Breast epithelium (tissue), 3 donors: ENCODE data around the gene NNMT.

Experiments used
- POLR2A ChIP-seq: fragments of 450-650 bp; IDR thresholded peaks from one replicate; pipeline ENCODE4 v1.6.1; 2016; ENCODE audit warnings: antibody characterized with exemption, mild to moderate bottlenecking, moderate library complexity
- TF ChIP-seq, protein P1 (sequence below), 3 donors: fragments of 450-650 bp; IDR thresholded peaks; one replicate each; pipeline ENCODE4 v1.5.1; 2016 to 2017; ENCODE audit warnings: antibody characterized with exemption in 3 of 3, mild to moderate bottlenecking in 3 of 3, moderate library complexity in 3 of 3

DNA sequence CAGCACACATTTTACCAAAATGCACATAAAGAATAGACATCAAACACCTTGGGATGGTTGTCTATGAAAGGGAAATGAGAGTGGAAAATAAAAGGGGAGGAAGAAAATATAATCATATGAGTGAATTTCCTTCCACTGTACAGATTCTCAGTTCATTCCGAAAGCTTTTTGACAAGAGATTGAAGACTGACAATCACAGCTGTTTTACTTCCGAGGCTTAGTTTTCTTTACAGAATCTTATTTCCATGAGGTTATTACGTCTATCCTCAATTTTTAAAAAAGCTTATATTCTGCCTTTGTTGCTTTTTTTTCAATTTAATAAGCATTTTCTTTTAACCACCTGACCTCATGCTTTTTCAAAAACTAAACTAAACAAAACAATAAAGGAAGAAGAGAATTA is 12.8 kb upstream of the NNMT start:
- TF ChIP-seq, protein P1, sequence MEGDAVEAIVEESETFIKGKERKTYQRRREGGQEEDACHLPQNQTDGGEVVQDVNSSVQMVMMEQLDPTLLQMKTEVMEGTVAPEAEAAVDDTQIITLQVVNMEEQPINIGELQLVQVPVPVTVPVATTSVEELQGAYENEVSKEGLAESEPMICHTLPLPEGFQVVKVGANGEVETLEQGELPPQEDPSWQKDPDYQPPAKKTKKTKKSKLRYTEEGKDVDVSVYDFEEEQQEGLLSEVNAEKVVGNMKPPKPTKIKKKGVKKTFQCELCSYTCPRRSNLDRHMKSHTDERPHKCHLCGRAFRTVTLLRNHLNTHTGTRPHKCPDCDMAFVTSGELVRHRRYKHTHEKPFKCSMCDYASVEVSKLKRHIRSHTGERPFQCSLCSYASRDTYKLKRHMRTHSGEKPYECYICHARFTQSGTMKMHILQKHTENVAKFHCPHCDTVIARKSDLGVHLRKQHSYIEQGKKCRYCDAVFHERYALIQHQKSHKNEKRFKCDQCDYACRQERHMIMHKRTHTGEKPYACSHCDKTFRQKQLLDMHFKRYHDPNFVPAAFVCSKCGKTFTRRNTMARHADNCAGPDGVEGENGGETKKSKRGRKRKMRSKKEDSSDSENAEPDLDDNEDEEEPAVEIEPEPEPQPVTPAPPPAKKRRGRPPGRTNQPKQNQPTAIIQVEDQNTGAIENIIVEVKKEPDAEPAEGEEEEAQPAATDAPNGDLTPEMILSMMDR (IDR thresholded peaks at IDR 0.05): no peak
- TF ChIP-seq POLR2A: no peak
